ENCODE results near the gene N4BP2L1.

DNA sequence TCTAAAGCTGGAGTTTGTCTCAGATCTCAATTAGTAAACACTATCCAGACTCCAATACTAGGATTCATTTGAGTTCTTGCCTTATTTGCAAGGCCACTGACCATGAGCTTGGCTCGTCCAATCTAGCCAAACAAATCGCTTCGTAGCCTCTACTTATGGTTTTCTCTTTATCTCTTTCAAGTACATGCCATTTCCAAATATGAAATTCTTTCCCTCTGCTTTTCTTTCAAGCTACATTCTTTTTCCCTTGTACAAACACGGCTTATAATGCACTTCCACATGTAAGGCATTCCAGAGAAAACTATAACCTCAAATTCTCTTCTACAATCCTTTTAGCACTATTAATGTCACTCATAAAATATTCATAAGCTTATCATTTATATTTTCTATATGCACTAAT, 10.9 kb upstream of the N4BP2L1 start:
- TF ChIP-seq, protein P1, sequence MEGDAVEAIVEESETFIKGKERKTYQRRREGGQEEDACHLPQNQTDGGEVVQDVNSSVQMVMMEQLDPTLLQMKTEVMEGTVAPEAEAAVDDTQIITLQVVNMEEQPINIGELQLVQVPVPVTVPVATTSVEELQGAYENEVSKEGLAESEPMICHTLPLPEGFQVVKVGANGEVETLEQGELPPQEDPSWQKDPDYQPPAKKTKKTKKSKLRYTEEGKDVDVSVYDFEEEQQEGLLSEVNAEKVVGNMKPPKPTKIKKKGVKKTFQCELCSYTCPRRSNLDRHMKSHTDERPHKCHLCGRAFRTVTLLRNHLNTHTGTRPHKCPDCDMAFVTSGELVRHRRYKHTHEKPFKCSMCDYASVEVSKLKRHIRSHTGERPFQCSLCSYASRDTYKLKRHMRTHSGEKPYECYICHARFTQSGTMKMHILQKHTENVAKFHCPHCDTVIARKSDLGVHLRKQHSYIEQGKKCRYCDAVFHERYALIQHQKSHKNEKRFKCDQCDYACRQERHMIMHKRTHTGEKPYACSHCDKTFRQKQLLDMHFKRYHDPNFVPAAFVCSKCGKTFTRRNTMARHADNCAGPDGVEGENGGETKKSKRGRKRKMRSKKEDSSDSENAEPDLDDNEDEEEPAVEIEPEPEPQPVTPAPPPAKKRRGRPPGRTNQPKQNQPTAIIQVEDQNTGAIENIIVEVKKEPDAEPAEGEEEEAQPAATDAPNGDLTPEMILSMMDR (IDR thresholded peaks at IDR 0.05; ENCODE audit: low read depth, low read length): no peak
- TF ChIP-seq EZH2phosphoT487 (IDR thresholded peaks at IDR 0.05; ENCODE audit: low read depth): no peak
